Neuronal stem cell (in vitro differentiated cells): Measurements from ENCODE around the gene KLHDC9.

Source experiments
- DNase-seq: peaks from one replicate; pipeline ENCODE4 v3.0.0-alpha.2; 2013; ENCODE audit warnings: low spot score
- H2AFZ ChIP-seq: one replicate; pipeline ENCODE4 v1.6.1; 2013; ENCODE audit warnings: mild to moderate bottlenecking, low read length, inconsistent platforms
- H2AK5ac ChIP-seq: 2 replicates; pipeline ENCODE4 v1.6.1; 2013; ENCODE audit warnings: low read depth, mild to moderate bottlenecking, inconsistent platforms, low read length, moderate library complexity, mixed read lengths
- H2BK120ac ChIP-seq: 2 replicates; pipeline ENCODE4 v1.6.1; 2013; ENCODE audit warnings: low read depth, mild to moderate bottlenecking, inconsistent platforms, low read length, moderate library complexity, mixed read lengths
- H2BK12ac ChIP-seq: one replicate; pipeline ENCODE4 v1.6.1; 2013; ENCODE audit warnings: low read length, inconsistent platforms
- H2BK15ac ChIP-seq: 2 replicates; pipeline ENCODE4 v1.6.1; 2013; ENCODE audit warnings: mild to moderate bottlenecking, low read length, inconsistent platforms, mixed read lengths
- H2BK5ac ChIP-seq: one replicate; pipeline ENCODE4 v1.6.1; 2013; ENCODE audit warnings: inconsistent platforms, mild to moderate bottlenecking, low read length, moderate library complexity
- H3K14ac ChIP-seq: one replicate; pipeline ENCODE4 v1.6.1; 2013; ENCODE audit warnings: low read length, inconsistent platforms
- H3K18ac ChIP-seq: 2 replicates; pipeline ENCODE4 v1.6.1; 2013; ENCODE audit warnings: low read length, inconsistent platforms
- H3K23ac ChIP-seq: 2 replicates; pipeline ENCODE4 v1.6.1; 2013; ENCODE audit warnings: low read depth, mild to moderate bottlenecking, mixed read lengths, low read length, inconsistent platforms; ENCODE audit not compliant: poor library complexity
- H3K27ac ChIP-seq: replicated peaks from 3 replicates; pipeline ENCODE4 v1.5.1; 2013; ENCODE audit warnings: low read length, inconsistent platforms
- H3K27me3 ChIP-seq, 3 experiments: 2 replicates each; pipeline ENCODE4 v1.6.1; 2013; ENCODE audit warnings: low read length in 3 of 3, mild to moderate bottlenecking in 2 of 3, inconsistent platforms in 1 of 3, low read depth in 1 of 3, mixed read lengths in 1 of 3, moderate library complexity in 1 of 3; ENCODE audit not compliant: control insufficient read depth in 3 of 3, insufficient read depth in 3 of 3
- H3K36me3 ChIP-seq, 2 donors: replicated peaks in 1 of 2; 2 replicates each; pipeline ENCODE4 v1.6.1; 2013; ENCODE audit warnings: low read length in 2 of 2; ENCODE audit not compliant: control insufficient read depth in 2 of 2, insufficient read depth in 2 of 2
- H3K4ac ChIP-seq: 2 replicates; pipeline ENCODE4 v1.6.1; 2013; ENCODE audit warnings: inconsistent platforms, mild to moderate bottlenecking, low read length, moderate library complexity
- H3K4me1 ChIP-seq, 2 donors: 1 replicate in 1 of 2; 2 replicates in 1 of 2; pipeline ENCODE4 v1.6.1; 2013; ENCODE audit warnings: low read length in 2 of 2, low read depth in 1 of 2; ENCODE audit not compliant: control insufficient read depth in 2 of 2, insufficient read depth in 1 of 2
- H3K4me2 ChIP-seq: one replicate; pipeline ENCODE4 v1.6.1; 2013; ENCODE audit warnings: mild to moderate bottlenecking, low read length, inconsistent platforms; ENCODE audit not compliant: insufficient read depth, poor library complexity, severe bottlenecking
- H3K4me3 ChIP-seq, 2 donors: 2 replicates each; pipeline ENCODE4 v1.5.1; 2013; ENCODE audit warnings: low read length in 2 of 2, mild to moderate bottlenecking in 2 of 2, inconsistent platforms in 1 of 2, moderate library complexity in 1 of 2
- H3K79me1 ChIP-seq: one replicate; pipeline ENCODE4 v1.6.1; 2013; ENCODE audit warnings: low read depth, mild to moderate bottlenecking, inconsistent platforms, low read length, moderate library complexity
- H3K9ac ChIP-seq: one replicate; pipeline ENCODE4 v1.6.1; 2013; ENCODE audit warnings: mild to moderate bottlenecking, low read depth, low read length, inconsistent platforms; ENCODE audit not compliant: poor library complexity
- H3K9me3 ChIP-seq, 2 donors: replicated peaks in 1 of 2; 2 replicates each; pipeline versions ENCODE3 to v1.6.1; 2013; ENCODE audit warnings: low read length in 2 of 2, mild to moderate bottlenecking in 2 of 2, inconsistent platforms in 1 of 2, low read depth in 1 of 2, mixed read lengths in 1 of 2, moderate library complexity in 1 of 2; ENCODE audit not compliant: control insufficient read depth in 2 of 2, insufficient read depth in 1 of 2
- H4K8ac ChIP-seq: one replicate; pipeline ENCODE4 v1.6.1; 2013; ENCODE audit warnings: low read depth, mild to moderate bottlenecking, inconsistent platforms, low read length, moderate library complexity
- H4K91ac ChIP-seq: one replicate; pipeline ENCODE4 v1.6.1; 2013; ENCODE audit warnings: low read length, low read depth, mild to moderate bottlenecking, inconsistent platforms; ENCODE audit not compliant: poor library complexity
- WGBS, 2 donors: extraction: QIAGEN DNeasy Blood & Tissue Kit; methylation state at CpG; one replicate each; pipeline ENCODE4 v1.1.7; 2013; ENCODE audit warnings: missing lambda C conversion rate in 2 of 2, mixed read lengths in 1 of 2; ENCODE audit not compliant: insufficient read length in 2 of 2, insufficient replicate concordance in 1 of 2; ENCODE audit errors: extremely low coverage in 2 of 2; 5-methylcytosine and 5-hydroxymethylcytosine counted together

Gene KLHDC9

DNA sequence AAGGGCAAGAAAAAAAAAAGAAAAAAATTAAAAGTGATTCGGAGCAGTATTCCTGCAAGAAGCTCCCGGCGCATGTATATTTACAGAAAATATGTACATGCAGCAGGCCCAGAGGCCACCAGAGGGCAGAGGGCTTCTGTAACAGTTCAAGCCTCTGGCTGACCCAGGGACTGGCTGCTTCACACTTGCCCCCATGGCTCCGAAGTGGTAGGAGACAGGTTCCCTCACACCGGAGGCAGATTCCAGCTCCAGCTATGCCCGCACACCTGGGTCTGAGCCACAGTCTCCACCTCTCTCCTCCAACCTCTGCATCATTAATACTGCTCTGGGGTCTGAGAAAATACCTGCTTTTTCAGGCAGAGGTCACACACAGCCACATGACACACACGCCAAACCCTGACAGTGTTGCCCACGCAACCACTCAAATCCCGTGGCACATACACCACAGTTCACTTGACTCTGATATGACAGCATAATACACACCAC, 26.2 kb upstream of the KLHDC9 start:
- Histone ChIP-seq H3K36me3 (no peaks in the 10 kb centered on the region), H3K79me1 (no peaks in the 10 kb centered on the region), H3K27me3 (peaks cover 0 to 20% (median 0%) of the 10 kb centered on the region in 3 experiments), H3K9me3 (peaks cover 0 to 5% of the 10 kb centered on the region in 2 donors), H4K91ac (no peak overlapping the region), H2BK15ac (no peak overlapping the region), H2AK5ac (no peak overlapping the region), H3K14ac (no peak overlapping the region), H3K4ac (no peak overlapping the region), H4K8ac (no peak overlapping the region), H2AFZ (peak overlapping the region; percentile 18), H3K4me2 (no peak overlapping the region), H2BK120ac (no peak overlapping the region), H2BK12ac (no peak overlapping the region), H3K4me1 (peaks cover 4 to 18% of the 10 kb centered on the region in 2 donors), H3K18ac (no peak overlapping the region), H2BK5ac (no peak overlapping the region), H3K4me3 (peak overlapping the region in 1 of 2 donors; percentile 31), H3K23ac (no peak overlapping the region), H3K9ac (no peak overlapping the region), H3K27ac (no peak overlapping the region)
- DNase-seq, result no peak
- WGBS, 2 donors, result no CpG with 5 or more reads among the region's 9 CpGs

DNA sequence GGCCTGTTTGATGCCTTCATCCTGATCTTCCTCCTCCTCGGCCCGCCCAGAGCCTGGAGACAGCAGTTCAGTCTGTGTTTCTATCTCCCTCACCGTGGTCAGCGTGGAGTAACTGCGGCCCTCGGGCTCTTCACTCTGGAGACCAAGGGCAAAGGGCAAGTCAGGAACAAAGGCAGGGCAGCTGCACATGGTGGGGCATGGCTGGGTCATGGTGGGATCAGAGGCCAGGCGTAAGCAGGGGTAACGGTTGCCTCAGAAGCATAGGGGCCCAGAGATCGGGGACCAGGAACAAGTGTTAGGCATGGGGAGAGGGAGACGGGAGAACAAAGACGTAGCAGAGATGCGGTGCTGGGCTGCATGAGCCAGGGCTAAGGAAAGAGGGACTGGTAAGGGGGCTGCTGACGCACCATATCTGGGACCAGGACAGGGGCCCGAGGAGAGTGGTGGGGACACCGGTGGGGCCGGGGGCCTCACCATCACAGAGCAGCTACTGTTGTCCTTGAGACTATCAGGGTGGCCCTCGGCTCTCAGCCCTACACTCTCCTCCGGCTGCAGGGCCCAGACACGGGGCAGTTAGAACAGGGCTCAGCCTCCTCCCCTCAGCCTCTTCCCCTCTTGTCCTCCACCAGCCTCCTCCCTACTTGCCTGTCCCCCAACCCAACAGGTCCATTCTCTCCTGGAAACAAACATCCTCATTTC, 25.3 kb upstream of the KLHDC9 start:
- Histone ChIP-seq H3K4me3 (no peak overlapping the region), H2BK15ac (peak overlapping the region; percentile 4), H3K14ac (peak overlapping the region; percentile 38), H3K4me2 (no peak overlapping the region), H2AFZ (peak overlapping the region; percentile 70), H3K36me3 (no peaks in the 10 kb centered on the region), H3K4me1 (peaks cover 4 to 22% of the 10 kb centered on the region in 2 donors), H4K8ac (peak overlapping the region; percentile 82), H3K27me3 (peaks cover 0 to 18% (median 0%) of the 10 kb centered on the region in 3 experiments), H2BK12ac (peak overlapping the region; percentile 16), H4K91ac (no peak overlapping the region), H3K9me3 (peaks cover 0 to 5% of the 10 kb centered on the region in 2 donors), H2AK5ac (peak overlapping the region; percentile 0), H3K27ac (no peak overlapping the region), H2BK120ac (no peak overlapping the region), H2BK5ac (peak overlapping the region; percentile 19), H3K9ac (no peak overlapping the region), H3K79me1 (no peaks in the 10 kb centered on the region), H3K23ac (peak overlapping the region; percentile 43), H3K4ac (peak overlapping the region; percentile 60), H3K18ac (peak overlapping the region; percentile 59)
- WGBS, 2 donors, result no CpG with 5 or more reads among the region's 19 CpGs
- no peak for DNase-seq

DNA sequence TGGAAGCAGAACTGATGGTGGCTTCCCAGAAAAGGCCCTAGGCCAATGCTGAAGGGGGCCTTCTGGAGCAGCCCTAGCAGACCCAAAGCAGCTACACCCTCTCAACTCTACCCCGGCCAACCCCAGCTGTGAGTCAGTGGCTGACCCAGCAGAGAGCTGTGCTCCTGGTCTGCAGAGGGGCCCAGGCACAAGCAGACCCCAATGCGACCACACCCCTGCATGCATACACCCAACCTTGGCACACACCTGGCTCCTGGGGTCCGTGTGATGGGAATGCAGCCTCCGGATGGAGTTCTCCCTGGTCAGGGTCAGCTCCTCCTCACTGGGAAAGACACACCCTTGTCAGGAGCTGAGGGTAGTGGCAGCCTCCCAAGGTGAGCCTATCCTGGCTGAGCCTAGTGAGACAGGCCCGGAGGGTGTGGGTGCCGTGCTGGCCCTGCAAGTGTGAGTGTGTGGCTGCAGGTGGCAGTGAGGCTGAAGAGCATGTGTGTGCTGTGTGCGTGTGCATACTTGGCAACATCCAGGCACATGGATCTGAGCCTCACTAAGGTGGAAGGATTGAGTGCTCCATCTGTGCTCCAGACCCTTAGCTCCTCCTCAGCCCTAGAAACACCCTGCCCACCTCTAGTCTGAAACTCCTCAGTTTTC, 24.6 kb upstream of the KLHDC9 start:
- no peak overlapping the region for H4K8ac ChIP-seq
- WGBS, 2 donors, result no CpG with 5 or more reads among the region's 7 CpGs
- DNase-seq, result no peak

More for the DNA sequence above, 24.6 kb upstream of the KLHDC9 start:
- Histone ChIP-seq H3K4ac (no peak overlapping the region), H2BK12ac (peak overlapping the region; percentile 73), H3K36me3 (no peaks in the 10 kb centered on the region), H2BK120ac (no peak overlapping the region), H3K9ac (no peak overlapping the region), H3K79me1 (no peaks in the 10 kb centered on the region), H2AFZ (peak overlapping the region; percentile 70), H3K9me3 (peaks cover 0 to 5% of the 10 kb centered on the region in 2 donors), H3K27me3 (peaks cover 0 to 12% (median 0%) of the 10 kb centered on the region in 3 experiments), H2AK5ac (peak overlapping the region; percentile 0), H4K91ac (no peak overlapping the region), H3K27ac (no peak overlapping the region), H3K4me2 (no peak overlapping the region), H3K18ac (peak overlapping the region; percentile 80), H3K23ac (no peak overlapping the region), H3K14ac (no peak overlapping the region), H2BK15ac (peak overlapping the region; percentile 1), H3K4me1 (peaks cover 4 to 22% of the 10 kb centered on the region in 2 donors), H2BK5ac (no peak overlapping the region), H3K4me3 (no peak overlapping the region)
